ENCODE data around the gene KLK5.

GRCh38 chr19:50957587-50957986 is 4.7 kb upstream of the KLK5 start:
- TF ChIP-seq KDM4B (CRISPR knock-in tag; IDR thresholded peaks at IDR 0.05) (no peak), ZNF776 (CRISPR knock-in tag; IDR thresholded peaks at IDR 0.05) (no peak)
